ENCODE measurements around the gene GDA.

Gene GDA

GRCh38 chr9:72149231-72149975 is at the start of gene GDA:
Gene GDA, plus strand, starts transcription at chr9:72149440. Its CDS starts 120 bp downstream, at chr9:72149560.
- no peak for TF ChIP-seq CTCF (IDR thresholded peaks at IDR 0.05; ENCODE audit: borderline replicate concordance, insufficient read depth, low read depth, low read length)
- no peak within 1 kb of the TSS for H3K4me3 ChIP-seq (ENCODE audit: low read depth, low read length)

GRCh38 chr9:72102520-72102919 is 46.7 kb upstream of the GDA start:
- H3K4me3 ChIP-seq (ENCODE audit: low read depth, low read length): no peak overlapping the region
- TF ChIP-seq CTCF (IDR thresholded peaks at IDR 0.05; ENCODE audit: borderline replicate concordance, insufficient read depth, low read depth, low read length): no peak

GRCh38 chr9:72113056-72113455 is 36.2 kb upstream of the GDA start:
- H3K4me3 ChIP-seq (ENCODE audit: low read depth, low read length): no peak overlapping the region
- TF ChIP-seq CTCF (IDR thresholded peaks at IDR 0.05; ENCODE audit: borderline replicate concordance, insufficient read depth, low read depth, low read length): no peak

GRCh38 chr9:72119853-72120252 is 29.4 kb upstream of the GDA start:
- TF ChIP-seq CTCF (IDR thresholded peaks at IDR 0.05; ENCODE audit: borderline replicate concordance, insufficient read depth, low read depth, low read length): no peak
- H3K4me3 ChIP-seq (ENCODE audit: low read depth, low read length): no peak overlapping the region

GRCh38 chr9:72124947-72125346 is 24.3 kb upstream of the GDA start:
- no peak overlapping the region for H3K4me3 ChIP-seq (ENCODE audit: low read depth, low read length)
- TF ChIP-seq CTCF (IDR thresholded peaks at IDR 0.05; ENCODE audit: borderline replicate concordance, insufficient read depth, low read depth, low read length): no peak

GRCh38 chr9:72127753-72128152 is 21.5 kb upstream of the GDA start:
- H3K4me3 ChIP-seq (ENCODE audit: low read depth, low read length): no peak overlapping the region
- no peak for TF ChIP-seq CTCF (IDR thresholded peaks at IDR 0.05; ENCODE audit: borderline replicate concordance, insufficient read depth, low read depth, low read length)

GRCh38 chr9:72128526-72128925 is 20.7 kb upstream of the GDA start:
- H3K4me3 ChIP-seq (ENCODE audit: low read depth, low read length): no peak overlapping the region
- TF ChIP-seq CTCF (IDR thresholded peaks at IDR 0.05; ENCODE audit: borderline replicate concordance, insufficient read depth, low read depth, low read length): no peak
